Gastroesophageal sphincter (tissue), 2 donors: ENCODE data around the gene PCK2.

ENCODE experiments used
- EP300 ChIP-seq: sonication (generic); formaldehyde crosslinking; IDR thresholded peaks from one replicate; pipeline ENCODE4 v1.6.1; 2017; ENCODE audit warnings: antibody characterized with exemption, mild to moderate bottlenecking
- POLR2A ChIP-seq, 2 donors: fragments of 450-650 bp; IDR thresholded peaks; one replicate each; pipeline ENCODE4 v1.6.1; 2017; ENCODE audit warnings: antibody characterized with exemption in 2 of 2, mild to moderate bottlenecking in 2 of 2, moderate library complexity in 1 of 2

DNA sequence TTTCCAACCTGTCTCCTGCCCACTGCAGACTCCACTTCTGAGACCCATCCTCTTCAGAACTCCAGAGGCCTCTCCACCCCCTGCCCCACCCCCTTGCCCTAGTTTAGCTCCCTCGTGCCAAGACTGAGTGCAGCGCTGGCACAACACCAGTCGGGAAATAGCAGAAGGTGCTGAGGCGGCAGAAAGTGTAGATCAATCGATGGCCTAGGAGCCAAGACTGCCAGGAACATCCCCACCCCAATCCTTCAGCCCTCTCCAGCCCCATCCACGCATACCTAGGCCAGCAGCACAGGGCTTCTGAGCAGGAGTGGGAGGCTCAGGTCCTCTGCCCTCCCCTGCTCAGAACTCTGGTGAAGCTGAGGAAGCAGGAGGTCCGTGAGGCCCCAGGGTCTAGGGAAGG is 21.7 kb upstream of the PCK2 start:
- TF ChIP-seq POLR2A (IDR thresholded peaks at IDR 0.05) = no peak
- TF ChIP-seq EP300 = no peak
